WTC11 (cell line): Measurements from ENCODE around the gene COL2A1. TPM values are rescaled to one million over a fixed set of nuclear protein-coding genes. Genes with fewer than 3 reads are reported as not detected.

Source experiments
- ATAC-seq: fragments of 200-7000 bp; cut with Tn5 transposase; 2 replicates; pipeline ENCODE4 v1.10.0; 2021; ENCODE audit warnings: mild to moderate bottlenecking, moderate library complexity
- CTCF ChIA-PET: fragments of 300-600 bp; sonication (Branson Sonifier 250); formaldehyde crosslinking; loops from one replicate; lab custom pipeline; 2021; ENCODE audit warnings: antibody characterized with exemption; lab: Charles Lee
- POLR2A ChIA-PET: fragments of 350-600 bp; sonication (Branson Sonifier 250); formaldehyde crosslinking; loops from one replicate; lab custom pipeline; 2021; ENCODE audit warnings: antibody characterized with exemption; lab: Charles Lee
- DNase-seq: peaks from one replicate; pipeline ENCODE4 v3.0.0; 2021; ENCODE audit warnings: low spot score
- H3K27ac Mint-ChIP-seq: 2 replicates; pipeline ENCODE4 v1.8.0; 2021; ENCODE audit warnings: mixed read lengths
- H3K27me3 Mint-ChIP-seq: 2 replicates; pipeline ENCODE4 v1.8.0; 2021; ENCODE audit warnings: low read depth, mild to moderate bottlenecking, moderate library complexity, mixed read lengths
- H3K36me3 Mint-ChIP-seq: 2 replicates; pipeline ENCODE4 v1.8.0; 2021; ENCODE audit warnings: mixed read lengths
- H3K4me1 Mint-ChIP-seq: 2 replicates; pipeline ENCODE4 v1.8.0; 2022; ENCODE audit warnings: mixed read lengths
- H3K4me3 Mint-ChIP-seq: 2 replicates; pipeline ENCODE4 v1.8.0; 2021; ENCODE audit warnings: mild to moderate bottlenecking, moderate library complexity, mixed read lengths
- H3K9me3 Mint-ChIP-seq: 2 replicates; pipeline ENCODE4 v1.8.0; 2021; ENCODE audit warnings: mixed read lengths
- CREB1 ChIP-seq: sonication (generic); formaldehyde crosslinking; IDR thresholded peaks from 2 replicates; pipeline ENCODE4 v1.8.0; 2023; ENCODE audit warnings: mild to moderate bottlenecking, missing genetic modification reagents
- CREM ChIP-seq: sonication (generic); formaldehyde crosslinking; IDR thresholded peaks from 2 replicates; pipeline ENCODE4 v1.8.1; 2022; ENCODE audit warnings: mild to moderate bottlenecking, missing genetic modification reagents, moderate library complexity
- EMX1 ChIP-seq: fragments of 250-450 bp; sonication (Bioruptor Pico); IDR thresholded peaks from 2 replicates; pipeline ENCODE4 v1.8.0; 2021; ENCODE audit warnings: mild to moderate bottlenecking
- ETV6 ChIP-seq: sonication (generic); formaldehyde crosslinking; IDR thresholded peaks from 2 replicates; pipeline ENCODE4 v1.8.1; 2022; ENCODE audit warnings: mild to moderate bottlenecking, missing genetic modification reagents
- GRHL2 ChIP-seq: fragments of 250-450 bp; sonication (Bioruptor Pico); IDR thresholded peaks from 2 replicates; pipeline ENCODE4 v1.8.0; 2022; ENCODE audit warnings: mild to moderate bottlenecking, moderate library complexity; ENCODE audit not compliant: insufficient replicate concordance, severe bottlenecking
- GTF2I ChIP-seq: fragments of 250-450 bp; sonication (Bioruptor Pico); conservative IDR thresholded peaks from 2 replicates; pipeline ENCODE4 v1.4.0; 2021; ENCODE audit warnings: mild to moderate bottlenecking
- KAT7 ChIP-seq: sonication (generic); formaldehyde crosslinking; IDR thresholded peaks from 2 replicates; pipeline ENCODE4 v1.8.1; 2023; ENCODE audit warnings: missing genetic modification reagents, mild to moderate bottlenecking, borderline replicate concordance
- PREB ChIP-seq: sonication (generic); formaldehyde crosslinking; IDR thresholded peaks from 2 replicates; pipeline ENCODE4 v1.8.1; 2022; ENCODE audit warnings: mild to moderate bottlenecking, missing genetic modification reagents, moderate library complexity, borderline replicate concordance
- RORB ChIP-seq: fragments of 250-450 bp; sonication (Bioruptor Pico); IDR thresholded peaks from 2 replicates; pipeline ENCODE4 v1.9.0; 2021; ENCODE audit warnings: mild to moderate bottlenecking
- SOX15 ChIP-seq: fragments of 250-450 bp; sonication (Bioruptor Pico); IDR thresholded peaks from 2 replicates; pipeline ENCODE4 v1.9.0; 2021; ENCODE audit warnings: mild to moderate bottlenecking
- STAT6 ChIP-seq: sonication (generic); formaldehyde crosslinking; conservative IDR thresholded peaks from 2 replicates; pipeline ENCODE4 v1.8.1; 2023; ENCODE audit warnings: mild to moderate bottlenecking, low read depth, missing genetic modification reagents, moderate library complexity
- TEAD1 ChIP-seq: sonication (generic); formaldehyde crosslinking; IDR thresholded peaks from 2 replicates; pipeline ENCODE4 v1.8.0; 2022; ENCODE audit warnings: mild to moderate bottlenecking, missing genetic modification reagents
- USF1 ChIP-seq: sonication (generic); formaldehyde crosslinking; IDR thresholded peaks from 2 replicates; pipeline ENCODE4 v1.8.0; 2022; ENCODE audit warnings: mild to moderate bottlenecking, missing genetic modification reagents
- ZBTB43 ChIP-seq: sonication (generic); formaldehyde crosslinking; IDR thresholded peaks from 2 replicates; pipeline ENCODE4 v1.8.1; 2023; ENCODE audit warnings: mild to moderate bottlenecking, missing genetic modification reagents
- ZNF263 ChIP-seq: sonication (generic); formaldehyde crosslinking; IDR thresholded peaks from 2 replicates; pipeline ENCODE4 v1.8.1; 2022; ENCODE audit warnings: low read depth, mild to moderate bottlenecking, moderate library complexity, missing genetic modification reagents
- ZNF281 ChIP-seq: sonication (generic); formaldehyde crosslinking; IDR thresholded peaks from 2 replicates; pipeline ENCODE4 v1.8.0; 2023; ENCODE audit warnings: mild to moderate bottlenecking, missing genetic modification reagents
- ZNF317 ChIP-seq: sonication (generic); formaldehyde crosslinking; IDR thresholded peaks from 2 replicates; pipeline ENCODE4 v1.8.1; 2023; ENCODE audit warnings: low read depth, mild to moderate bottlenecking, moderate library complexity, missing genetic modification reagents, borderline replicate concordance
- ZNF512 ChIP-seq: sonication (generic); formaldehyde crosslinking; IDR thresholded peaks from 2 replicates; pipeline ENCODE4 v1.8.1; 2022; ENCODE audit warnings: missing genetic modification reagents, borderline replicate concordance
- ZSCAN18 ChIP-seq: fragments of 250-450 bp; sonication (Bioruptor Pico); IDR thresholded peaks from 2 replicates; pipeline ENCODE4 v2.1.2; 2022; ENCODE audit warnings: mild to moderate bottlenecking, moderate library complexity
- total RNA-seq: library from RNA; stranded (reverse); gene quantifications from 3 replicates; pipeline ENCODE4 v1.2.3, GENCODE V29; 2021

The COL2A1 gene
- total RNA-seq, 1 experiment from 2014 or later = 20.9 TPM

- peak overlapping the region; percentile 33; the same call in 1 of the 2 replicates for H3K4me3 Mint-ChIP-seq
- DNase-seq = no peak
- peaks cover 21% of the 10 kb centered on the region for H3K4me1 Mint-ChIP-seq
- H3K27ac Mint-ChIP-seq = no peak overlapping the region
- TF ChIP-seq ZBTB43 (CRISPR knock-in tag) (no peak), USF1 (CRISPR knock-in tag) (no peak), ZSCAN18 (CRISPR knock-in tag) (no peak), ZNF512 (CRISPR knock-in tag) (no peak), ZNF263 (CRISPR knock-in tag) (no peak), EMX1 (CRISPR knock-in tag) (no peak), CREB1 (CRISPR knock-in tag) (no peak), ZNF281 (no peak), SOX15 (CRISPR knock-in tag) (no peak), CREM (CRISPR knock-in tag) (no peak), GRHL2 (CRISPR knock-in tag) (no peak), KAT7 (CRISPR knock-in tag) (no peak), ZNF317 (CRISPR knock-in tag) (no peak), ETV6 (CRISPR knock-in tag) (no peak), STAT6 (CRISPR knock-in tag) (no peak), GTF2I (no peak), PREB (CRISPR knock-in tag) (no peak), RORB (no peak), TEAD1 (CRISPR knock-in tag) (no peak)
- TF ChIP-seq, all 79 proteins: peak for 0
- no peaks in the 10 kb centered on the region for H3K36me3 Mint-ChIP-seq
- POLR2A ChIA-PET = no interaction called here
- no peak for ATAC-seq
- H3K9me3 Mint-ChIP-seq = no peaks in the 10 kb centered on the region
- CTCF ChIA-PET = interaction anchor here (0.7 to 2.8 kb wide), 11 partner anchors 8 to 184 kb away, joined by 3 to 12 read pairs (median 4); partner anchors contain the start of genes TMEM106C and VDR
- peaks cover 100% of the 10 kb centered on the region for H3K27me3 Mint-ChIP-seq
Observed at GRCh38 chr12:48022676-48023385, 18.6 kb upstream of the COL2A1 start.
